AG09309 (cell line): ENCODE measurements around the gene ADPRHL1.
"Not testable (repeated sequence)": the region's sequence is repeated elsewhere in the genome, so short reads cannot be mapped to it uniquely, and the experiment has no call there.

Experiments
- DNase-seq: peaks from one replicate; pipeline ENCODE4 v3.0.0-alpha.2; 2010; ENCODE audit warnings: low read depth
- H3K4me3 ChIP-seq: 2 replicates; pipeline ENCODE4 v1.5.1; 2011; ENCODE audit warnings: mild to moderate bottlenecking, low read depth, low read length, moderate library complexity; ENCODE audit not compliant: control insufficient read depth
- TF ChIP-seq, protein P1 (sequence below): IDR thresholded peaks from 2 replicates; pipeline ENCODE4 v1.5.1; 2011; ENCODE audit warnings: mild to moderate bottlenecking, low read depth, low read length, inconsistent platforms; ENCODE audit not compliant: insufficient read depth, control insufficient read depth; ENCODE audit errors: missing control alignments

Gene ADPRHL1

GRCh38 chr13:113471844-113472243 is 18.6 kb upstream of the ADPRHL1 start:
- DNase-seq, result no peak
- no peak overlapping the region for H3K4me3 ChIP-seq
- TF ChIP-seq, protein P1, sequence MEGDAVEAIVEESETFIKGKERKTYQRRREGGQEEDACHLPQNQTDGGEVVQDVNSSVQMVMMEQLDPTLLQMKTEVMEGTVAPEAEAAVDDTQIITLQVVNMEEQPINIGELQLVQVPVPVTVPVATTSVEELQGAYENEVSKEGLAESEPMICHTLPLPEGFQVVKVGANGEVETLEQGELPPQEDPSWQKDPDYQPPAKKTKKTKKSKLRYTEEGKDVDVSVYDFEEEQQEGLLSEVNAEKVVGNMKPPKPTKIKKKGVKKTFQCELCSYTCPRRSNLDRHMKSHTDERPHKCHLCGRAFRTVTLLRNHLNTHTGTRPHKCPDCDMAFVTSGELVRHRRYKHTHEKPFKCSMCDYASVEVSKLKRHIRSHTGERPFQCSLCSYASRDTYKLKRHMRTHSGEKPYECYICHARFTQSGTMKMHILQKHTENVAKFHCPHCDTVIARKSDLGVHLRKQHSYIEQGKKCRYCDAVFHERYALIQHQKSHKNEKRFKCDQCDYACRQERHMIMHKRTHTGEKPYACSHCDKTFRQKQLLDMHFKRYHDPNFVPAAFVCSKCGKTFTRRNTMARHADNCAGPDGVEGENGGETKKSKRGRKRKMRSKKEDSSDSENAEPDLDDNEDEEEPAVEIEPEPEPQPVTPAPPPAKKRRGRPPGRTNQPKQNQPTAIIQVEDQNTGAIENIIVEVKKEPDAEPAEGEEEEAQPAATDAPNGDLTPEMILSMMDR, result no peak

- DNase-seq, H3K4me3 ChIP-seq: not testable (repeated sequence)
Observed at GRCh38 chr13:113470635-113471163, 17.4 kb upstream of the ADPRHL1 start.

- no peak overlapping the region for H3K4me3 ChIP-seq
- DNase-seq, result no peak
- TF ChIP-seq, protein P1, result no peak
Observed at GRCh38 chr13:113470073-113470472, 16.8 kb upstream of the ADPRHL1 start.

- no peak for DNase-seq
Observed at GRCh38 chr13:113469582-113469981, 16.3 kb upstream of the ADPRHL1 start.

DNA sequence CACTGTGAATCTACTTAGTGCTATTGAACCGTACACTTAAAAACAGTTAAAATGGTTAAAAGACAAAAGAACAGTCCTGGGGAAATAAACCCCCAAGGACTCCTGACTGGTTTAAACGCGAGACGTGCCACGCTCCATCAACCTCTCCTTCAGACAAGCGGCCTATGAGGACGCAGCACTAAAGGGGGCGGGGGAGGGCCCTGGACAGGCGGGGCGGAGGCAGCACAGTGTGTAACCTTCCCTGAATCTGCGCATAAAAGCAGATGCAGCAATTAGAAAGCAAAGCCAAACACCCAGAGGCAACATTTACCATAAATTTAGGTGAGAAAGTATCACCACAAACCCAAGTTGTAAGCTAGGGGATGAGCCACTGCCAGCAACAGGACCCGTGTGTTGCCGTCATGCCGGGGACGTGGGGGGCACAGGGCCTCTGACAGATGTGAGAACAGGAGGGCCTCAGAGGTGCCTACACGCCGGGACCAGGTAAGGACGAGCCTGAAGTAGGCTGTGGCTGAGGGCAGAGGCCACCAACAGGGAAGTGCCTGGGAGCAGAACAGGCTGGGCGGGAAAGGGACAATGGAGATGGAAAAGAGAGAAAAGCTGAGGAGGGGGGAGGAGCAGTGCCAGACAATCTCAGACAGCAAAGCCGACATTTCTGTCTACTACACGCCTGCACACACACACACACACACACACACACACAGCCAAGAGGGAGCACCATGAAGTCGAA is 15.3 kb upstream of the ADPRHL1 start:
- DNase-seq, result no peak
- no peak overlapping the region for H3K4me3 ChIP-seq
- TF ChIP-seq, protein P1, result no peak

More at GRCh38 chr13:113469582-113469981, 16.3 kb upstream of the ADPRHL1 start:
- H3K4me3 ChIP-seq, result no peak overlapping the region
- TF ChIP-seq, protein P1, result no peak

DNA sequence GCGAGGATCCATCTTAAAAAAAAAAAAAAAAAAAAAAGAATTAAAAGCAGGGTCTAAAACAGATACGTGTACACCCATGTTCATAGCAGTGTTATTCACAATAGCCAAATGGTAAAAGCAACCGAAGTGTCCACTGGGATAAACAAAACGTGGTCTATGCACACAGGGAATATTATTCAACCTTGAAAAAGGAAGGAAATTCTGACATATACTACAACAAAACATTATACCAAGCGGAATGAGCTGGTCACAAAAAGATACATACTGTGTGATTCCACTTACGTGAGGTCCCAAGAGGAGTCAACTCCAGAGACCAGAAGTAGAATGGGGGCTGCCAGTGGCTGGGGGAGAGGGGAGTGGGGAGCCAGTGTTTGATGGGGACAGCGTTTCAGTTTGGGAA is 14.7 kb upstream of the ADPRHL1 start:
- TF ChIP-seq, protein P1, result no peak
- DNase-seq, result no peak
- no peak overlapping the region for H3K4me3 ChIP-seq

- no peak for DNase-seq
- no peak overlapping the region for H3K4me3 ChIP-seq
- TF ChIP-seq, protein P1, result no peak
Observed at GRCh38 chr13:113466383-113466782, 13.1 kb upstream of the ADPRHL1 start.
